Activated CD4-positive, alpha-beta T cell treated with anti-CD3 and anti-CD28 coated beads, Interleukin-2, amount 50 U/mL, for 24 hours (primary cell): ENCODE data around the gene HTATSF1.

Experiments
- DNase-seq, 2 donors: peaks; one replicate each; pipeline ENCODE4 v3.0.0-alpha.2; 2020; ENCODE audit warnings: low read depth in 1 of 2, low spot score in 1 of 2

HTATSF1 gene

GRCh38 chrX:136497556-136498052, at the start of gene HTATSF1:
TSS of gene HTATSF1 (plus strand) at chrX:136497592. CDS start at chrX:136497685, 93 bp downstream.
- DNase-seq = no peak

GRCh38 chrX:136447968-136448367, 49.4 kb upstream of the HTATSF1 start:
- no peak for DNase-seq

GRCh38 chrX:136450050-136450830, 47.2 kb upstream of the HTATSF1 start:
- DNase-seq = no peak

GRCh38 chrX:136452614-136453013, 44.8 kb upstream of the HTATSF1 start:
- DNase-seq = no peak

GRCh38 chrX:136453114-136453513, 44.3 kb upstream of the HTATSF1 start:
- no peak for DNase-seq

GRCh38 chrX:136453771-136454170, 43.6 kb upstream of the HTATSF1 start:
- DNase-seq = no peak

GRCh38 chrX:136456133-136456532, 41.3 kb upstream of the HTATSF1 start:
- no peak for DNase-seq

GRCh38 chrX:136457303-136457917, 40.0 kb upstream of the HTATSF1 start:
- no peak for DNase-seq

- no peak for DNase-seq
Measured at GRCh38 chrX:136464589-136464988, 32.8 kb upstream of the HTATSF1 start.

GRCh38 chrX:136467303-136467702, 30.1 kb upstream of the HTATSF1 start:
- DNase-seq = no peak

- DNase-seq = no peak
Measured at GRCh38 chrX:136468391-136469103, 28.8 kb upstream of the HTATSF1 start.

GRCh38 chrX:136473663-136474062, 23.7 kb upstream of the HTATSF1 start:
- no peak for DNase-seq

- no peak for DNase-seq
Measured at GRCh38 chrX:136475236-136475635, 22.2 kb upstream of the HTATSF1 start.

GRCh38 chrX:136476501-136476900, 20.9 kb upstream of the HTATSF1 start:
- DNase-seq = no peak

GRCh38 chrX:136477026-136477425, 20.4 kb upstream of the HTATSF1 start:
- DNase-seq = no peak

GRCh38 chrX:136480383-136480782, 17.0 kb upstream of the HTATSF1 start:
- no peak for DNase-seq

GRCh38 chrX:136487647-136488046, 9.7 kb upstream of the HTATSF1 start, which contains the start of gene BRS3:
TSS of gene BRS3 (plus strand) at chrX:136487947. CDS start at chrX:136488115, 168 bp downstream.
- no peak for DNase-seq

- no peak for DNase-seq
Measured at GRCh38 chrX:136488706-136489105, 8.7 kb upstream of the HTATSF1 start.

- DNase-seq = no peak
Measured at GRCh38 chrX:136491832-136492231, 5.6 kb upstream of the HTATSF1 start.

- no peak for DNase-seq
Measured at GRCh38 chrX:136493011-136493410, 4.4 kb upstream of the HTATSF1 start.

GRCh38 chrX:136495043-136495442, 2.3 kb upstream of the HTATSF1 start:
- no peak for DNase-seq
